Fibroblast of lung (primary cell): Measurements from ENCODE around the gene RCAN2.
"Not testable (repeated sequence)": the region's sequence is repeated elsewhere in the genome, so short reads cannot be mapped to it uniquely, and the experiment has no call there.

Experiments used
- EZH2 ChIP-seq: IDR thresholded peaks from 2 replicates; pipeline ENCODE4 v1.5.1; 2012; ENCODE audit warnings: low read length, control low read depth, mild to moderate bottlenecking; ENCODE audit errors: missing control alignments
- TF ChIP-seq, protein P1 (sequence below), 2 donors: IDR thresholded peaks in 1 of 2; conservative IDR thresholded peaks in 1 of 2; 1 replicate in 1 of 2; 2 replicates in 1 of 2; pipeline ENCODE4 v1.5.1; 2011 to 2012; ENCODE audit warnings: low read length in 2 of 2, control low read depth in 1 of 2, inconsistent platforms in 1 of 2, low read depth in 1 of 2, mild to moderate bottlenecking in 1 of 2

- TF ChIP-seq, protein P1, sequence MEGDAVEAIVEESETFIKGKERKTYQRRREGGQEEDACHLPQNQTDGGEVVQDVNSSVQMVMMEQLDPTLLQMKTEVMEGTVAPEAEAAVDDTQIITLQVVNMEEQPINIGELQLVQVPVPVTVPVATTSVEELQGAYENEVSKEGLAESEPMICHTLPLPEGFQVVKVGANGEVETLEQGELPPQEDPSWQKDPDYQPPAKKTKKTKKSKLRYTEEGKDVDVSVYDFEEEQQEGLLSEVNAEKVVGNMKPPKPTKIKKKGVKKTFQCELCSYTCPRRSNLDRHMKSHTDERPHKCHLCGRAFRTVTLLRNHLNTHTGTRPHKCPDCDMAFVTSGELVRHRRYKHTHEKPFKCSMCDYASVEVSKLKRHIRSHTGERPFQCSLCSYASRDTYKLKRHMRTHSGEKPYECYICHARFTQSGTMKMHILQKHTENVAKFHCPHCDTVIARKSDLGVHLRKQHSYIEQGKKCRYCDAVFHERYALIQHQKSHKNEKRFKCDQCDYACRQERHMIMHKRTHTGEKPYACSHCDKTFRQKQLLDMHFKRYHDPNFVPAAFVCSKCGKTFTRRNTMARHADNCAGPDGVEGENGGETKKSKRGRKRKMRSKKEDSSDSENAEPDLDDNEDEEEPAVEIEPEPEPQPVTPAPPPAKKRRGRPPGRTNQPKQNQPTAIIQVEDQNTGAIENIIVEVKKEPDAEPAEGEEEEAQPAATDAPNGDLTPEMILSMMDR (conservative IDR thresholded peaks at IDR 0.05 in 1 of 2, IDR thresholded peaks at IDR 0.05 in 1 of 2; ENCODE audit: low read depth in 1 of 2, low read length in 2 of 2) = not testable (repeated sequence)
- TF ChIP-seq EZH2 = not testable (repeated sequence)
Observed at GRCh38 chr6:46387728-46388127, 103.5 kb downstream of the RCAN2 start.
